Ishikawa (cell line): Measurements from ENCODE around the gene SIAH1.

Source experiments
- CEBPB ChIP-seq: IDR thresholded peaks from 2 replicates; pipeline ENCODE4 v1.6.1; 2012
- CREB1 ChIP-seq: IDR thresholded peaks from 2 replicates; pipeline ENCODE4 v1.6.1; 2012; ENCODE audit warnings: low read depth
- EGR1 ChIP-seq: IDR thresholded peaks from 2 replicates; pipeline ENCODE4 v1.6.1; 2012
- EP300 ChIP-seq: IDR thresholded peaks from 2 replicates; pipeline ENCODE4 v1.6.1; 2012; ENCODE audit warnings: borderline replicate concordance
- FOXM1 ChIP-seq: IDR thresholded peaks from 2 replicates; pipeline ENCODE4 v1.6.1; 2012; ENCODE audit warnings: low read depth, borderline replicate concordance
- NFIC ChIP-seq: IDR thresholded peaks from 2 replicates; pipeline ENCODE4 v1.6.1; 2012
- RAD21 ChIP-seq: IDR thresholded peaks from 2 replicates; pipeline ENCODE4 v1.6.1; 2012; ENCODE audit warnings: low read depth
- TAF1 ChIP-seq: IDR thresholded peaks from 2 replicates; pipeline ENCODE4 v1.6.1; 2012; ENCODE audit warnings: low read depth, mild to moderate bottlenecking
- TCF12 ChIP-seq: IDR thresholded peaks from 2 replicates; pipeline ENCODE4 v1.6.1; 2012; ENCODE audit warnings: low read depth
- TEAD4 ChIP-seq: IDR thresholded peaks from 2 replicates; pipeline ENCODE4 v1.6.1; 2012
- YY1 ChIP-seq: IDR thresholded peaks from 2 replicates; pipeline ENCODE4 v1.6.1; 2012; ENCODE audit warnings: low read depth
- ZBTB7A ChIP-seq: IDR thresholded peaks from 2 replicates; pipeline ENCODE4 v1.6.1; 2012; ENCODE audit warnings: low read depth
- TF ChIP-seq, protein P1 (sequence below): IDR thresholded peaks from 2 replicates; pipeline ENCODE4 v1.6.1; 2012
- TF ChIP-seq, protein P2 (sequence below): IDR thresholded peaks from 2 replicates; pipeline ENCODE4 v1.6.1; 2012; ENCODE audit warnings: low read depth, mild to moderate bottlenecking
- TF ChIP-seq, protein P3 (sequence below): IDR thresholded peaks from 2 replicates; pipeline ENCODE4 v1.6.1; 2012

The SIAH1 gene

DNA sequence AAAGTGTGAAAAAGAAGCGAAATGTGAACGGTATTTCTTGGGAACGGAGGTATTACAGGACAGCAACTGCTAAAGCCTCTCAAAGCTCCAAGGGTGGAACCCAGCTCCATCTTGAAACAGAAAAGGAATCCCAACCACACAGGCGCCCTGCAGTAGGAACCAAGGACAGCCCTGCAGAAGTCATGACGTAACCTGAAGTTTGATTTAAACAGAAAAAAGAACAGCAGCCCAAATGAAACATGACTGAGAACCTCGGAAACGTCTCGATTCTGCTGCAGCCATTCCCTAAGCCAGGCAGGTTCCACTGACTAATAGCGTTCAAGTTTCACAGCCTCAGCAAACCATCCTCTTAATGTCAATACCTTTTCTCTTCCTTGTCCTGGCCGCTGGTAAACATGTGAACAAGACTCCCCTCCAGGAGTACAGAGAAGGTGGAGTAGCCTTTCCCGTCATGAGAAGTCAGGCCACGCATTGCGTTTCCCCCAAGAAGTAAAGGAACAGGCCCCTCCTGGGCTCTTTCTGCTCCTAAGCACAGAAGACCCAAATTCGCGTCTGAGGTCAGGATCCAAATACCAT is 20.1 kb downstream of the SIAH1 start:
- no peak for TF ChIP-seq EGR1
- TF ChIP-seq YY1: no peak
- TF ChIP-seq, protein P1, sequence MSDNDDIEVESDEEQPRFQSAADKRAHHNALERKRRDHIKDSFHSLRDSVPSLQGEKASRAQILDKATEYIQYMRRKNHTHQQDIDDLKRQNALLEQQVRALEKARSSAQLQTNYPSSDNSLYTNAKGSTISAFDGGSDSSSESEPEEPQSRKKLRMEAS: no peak
- no peak for TF ChIP-seq FOXM1
- no peak for TF ChIP-seq CEBPB
- no peak for TF ChIP-seq TCF12
- no peak for TF ChIP-seq NFIC
- no peak for TF ChIP-seq TEAD4
- TF ChIP-seq ZBTB7A: no peak
- TF ChIP-seq, protein P2, sequence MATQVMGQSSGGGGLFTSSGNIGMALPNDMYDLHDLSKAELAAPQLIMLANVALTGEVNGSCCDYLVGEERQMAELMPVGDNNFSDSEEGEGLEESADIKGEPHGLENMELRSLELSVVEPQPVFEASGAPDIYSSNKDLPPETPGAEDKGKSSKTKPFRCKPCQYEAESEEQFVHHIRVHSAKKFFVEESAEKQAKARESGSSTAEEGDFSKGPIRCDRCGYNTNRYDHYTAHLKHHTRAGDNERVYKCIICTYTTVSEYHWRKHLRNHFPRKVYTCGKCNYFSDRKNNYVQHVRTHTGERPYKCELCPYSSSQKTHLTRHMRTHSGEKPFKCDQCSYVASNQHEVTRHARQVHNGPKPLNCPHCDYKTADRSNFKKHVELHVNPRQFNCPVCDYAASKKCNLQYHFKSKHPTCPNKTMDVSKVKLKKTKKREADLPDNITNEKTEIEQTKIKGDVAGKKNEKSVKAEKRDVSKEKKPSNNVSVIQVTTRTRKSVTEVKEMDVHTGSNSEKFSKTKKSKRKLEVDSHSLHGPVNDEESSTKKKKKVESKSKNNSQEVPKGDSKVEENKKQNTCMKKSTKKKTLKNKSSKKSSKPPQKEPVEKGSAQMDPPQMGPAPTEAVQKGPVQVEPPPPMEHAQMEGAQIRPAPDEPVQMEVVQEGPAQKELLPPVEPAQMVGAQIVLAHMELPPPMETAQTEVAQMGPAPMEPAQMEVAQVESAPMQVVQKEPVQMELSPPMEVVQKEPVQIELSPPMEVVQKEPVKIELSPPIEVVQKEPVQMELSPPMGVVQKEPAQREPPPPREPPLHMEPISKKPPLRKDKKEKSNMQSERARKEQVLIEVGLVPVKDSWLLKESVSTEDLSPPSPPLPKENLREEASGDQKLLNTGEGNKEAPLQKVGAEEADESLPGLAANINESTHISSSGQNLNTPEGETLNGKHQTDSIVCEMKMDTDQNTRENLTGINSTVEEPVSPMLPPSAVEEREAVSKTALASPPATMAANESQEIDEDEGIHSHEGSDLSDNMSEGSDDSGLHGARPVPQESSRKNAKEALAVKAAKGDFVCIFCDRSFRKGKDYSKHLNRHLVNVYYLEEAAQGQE: no peak
- no peak for TF ChIP-seq RAD21
- TF ChIP-seq, protein P3, sequence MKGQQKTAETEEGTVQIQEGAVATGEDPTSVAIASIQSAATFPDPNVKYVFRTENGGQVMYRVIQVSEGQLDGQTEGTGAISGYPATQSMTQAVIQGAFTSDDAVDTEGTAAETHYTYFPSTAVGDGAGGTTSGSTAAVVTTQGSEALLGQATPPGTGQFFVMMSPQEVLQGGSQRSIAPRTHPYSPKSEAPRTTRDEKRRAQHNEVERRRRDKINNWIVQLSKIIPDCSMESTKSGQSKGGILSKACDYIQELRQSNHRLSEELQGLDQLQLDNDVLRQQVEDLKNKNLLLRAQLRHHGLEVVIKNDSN: no peak
- no peak for TF ChIP-seq TAF1
- TF ChIP-seq CREB1: no peak
- no peak for TF ChIP-seq EP300

DNA sequence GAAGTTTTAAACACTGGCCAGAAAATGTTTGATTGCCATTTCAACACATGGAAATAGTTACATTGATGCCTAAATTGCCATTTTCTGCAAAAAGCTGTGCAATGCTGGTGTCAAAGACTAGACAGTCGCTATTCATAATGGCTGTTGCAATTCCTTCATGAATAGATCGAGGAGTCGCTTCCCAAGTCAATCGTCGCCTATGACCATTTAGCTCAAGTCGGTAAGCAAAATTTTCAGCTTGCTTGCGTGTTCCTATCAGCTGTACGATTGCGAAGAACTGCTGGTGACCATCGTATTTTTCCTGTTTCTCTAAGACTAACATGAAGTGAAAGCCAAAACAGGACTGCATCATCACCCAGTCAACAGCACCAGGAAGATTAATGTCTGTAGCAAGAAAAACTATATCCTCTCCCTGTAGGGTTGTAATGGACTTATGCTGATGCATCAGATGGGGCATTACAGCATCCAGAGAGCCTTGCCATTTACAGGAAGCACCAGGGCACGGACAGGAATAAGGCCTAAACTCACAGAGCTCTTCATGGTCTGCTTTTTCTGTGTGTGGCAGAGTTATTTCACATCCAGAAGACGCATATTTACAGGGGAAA is 23.6 kb downstream of the SIAH1 start:
- TF ChIP-seq, protein P1: no peak
- TF ChIP-seq RAD21 (no peak), FOXM1 (no peak), CEBPB (no peak), TCF12 (no peak), TEAD4 (no peak), EGR1 (no peak), EP300 (no peak), NFIC (no peak), YY1 (no peak), ZBTB7A (no peak), CREB1 (no peak), TAF1 (no peak)
- TF ChIP-seq, protein P3: no peak
- TF ChIP-seq, protein P2: no peak

DNA sequence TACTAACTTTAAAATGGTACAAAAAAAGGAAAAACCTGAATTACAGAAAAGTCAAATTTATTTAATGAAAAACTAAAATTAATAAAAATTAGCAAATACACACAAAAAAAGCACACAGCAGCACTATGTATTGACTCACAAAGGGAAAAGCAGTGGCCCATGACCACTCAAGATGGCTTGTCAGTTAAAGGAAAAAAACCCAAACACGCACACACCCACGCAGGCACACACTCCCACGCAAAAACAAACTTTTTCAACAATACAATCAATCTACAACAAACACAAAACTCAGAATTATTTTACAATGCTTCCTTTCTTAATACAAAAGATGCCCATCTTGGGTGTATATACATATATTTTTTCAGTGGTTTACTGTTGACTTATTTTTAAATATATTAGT is 24.2 kb downstream of the SIAH1 start:
- no peak for TF ChIP-seq RAD21
- TF ChIP-seq TEAD4: no peak
- TF ChIP-seq CEBPB: no peak
- TF ChIP-seq, protein P1: no peak
- TF ChIP-seq EP300: no peak
- no peak for TF ChIP-seq TAF1
- no peak for TF ChIP-seq ZBTB7A
- no peak for TF ChIP-seq NFIC
- TF ChIP-seq CREB1: no peak
- no peak for TF ChIP-seq FOXM1
- TF ChIP-seq EGR1: no peak
- TF ChIP-seq, protein P3: no peak
- TF ChIP-seq, protein P2: no peak

DNA sequence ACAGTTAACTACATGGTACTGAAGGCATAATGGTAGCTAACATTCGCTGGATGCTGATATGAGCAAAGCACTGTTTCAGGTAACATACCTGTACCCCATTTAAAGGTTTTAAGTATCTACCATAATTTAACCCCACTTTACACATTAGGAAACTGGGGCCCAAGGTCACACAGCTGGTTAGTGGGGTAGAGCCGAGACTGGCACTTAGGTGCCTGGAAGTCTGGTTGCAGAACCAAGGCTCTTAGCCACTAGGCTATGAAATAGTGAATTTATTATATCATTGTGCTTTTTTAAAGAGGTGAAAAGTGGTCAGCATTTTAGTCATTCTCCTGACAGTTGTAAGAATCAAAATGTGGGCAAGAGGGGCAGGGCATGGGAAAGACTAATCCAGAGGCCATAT is 25.2 kb downstream of the SIAH1 start:
- TF ChIP-seq CEBPB: no peak
- TF ChIP-seq TAF1: no peak
- TF ChIP-seq, protein P1: no peak
- TF ChIP-seq CREB1: no peak
- no peak for TF ChIP-seq TCF12
